Psoas muscle (tissue), 8 donors: ENCODE data around the gene ARHGAP10. TPM values are rescaled to one million over a fixed set of nuclear protein-coding genes. Genes with fewer than 3 reads are reported as not detected.

Experiments used
- ATAC-seq, 4 donors: fragments of 200-7000 bp; cut with Tn5 transposase; one replicate each; pipeline ENCODE4 v1.9.1; 2020; ENCODE audit warnings: moderate library complexity in 3 of 4, mild to moderate bottlenecking in 2 of 4
- DNase-seq, 2 donors: peaks; one replicate each; pipeline ENCODE4 v3.0.0-alpha.2; 2020
- H3K27ac ChIP-seq: fragments of 200-600 bp; one replicate; pipeline ENCODE4 v1.8.0; 2022
- H3K27me3 ChIP-seq, 3 donors: fragments of 200-600 bp in 1 of 3; one replicate each; pipeline versions ENCODE4 v1.6.1 to v1.8.0; 2013 to 2022; ENCODE audit warnings: low read length in 2 of 3, mild to moderate bottlenecking in 2 of 3, moderate library complexity in 1 of 3; ENCODE audit not compliant: insufficient read depth in 3 of 3
- H3K36me3 ChIP-seq, 2 donors: fragments of 200-600 bp in 1 of 2; one replicate each; pipeline versions ENCODE4 v1.6.1 to v1.8.0; 2013 to 2022; ENCODE audit warnings: low read depth in 1 of 2, mild to moderate bottlenecking in 1 of 2, moderate library complexity in 1 of 2; ENCODE audit not compliant: insufficient read depth in 1 of 2
- H3K4me1 ChIP-seq: fragments of 200-600 bp; one replicate; pipeline ENCODE4 v1.8.0; 2022
- H3K4me3 ChIP-seq: fragments of 200-600 bp; one replicate; pipeline ENCODE4 v1.8.0; 2022; ENCODE audit warnings: mild to moderate bottlenecking
- H3K9me3 ChIP-seq: fragments of 200-600 bp; one replicate; pipeline ENCODE4 v1.8.0; 2022
- CTCF ChIP-seq: fragments of 200-600 bp; IDR thresholded peaks from one replicate; pipeline ENCODE4 v1.8.0; 2022; ENCODE audit warnings: antibody characterized with exemption
- WGBS, 3 donors: extraction: QIAGEN DNeasy Blood & Tissue Kit; methylation state at CpG; one replicate each; pipeline versions ENCODE4 v1.1.6 to v1.1.7; 2013; 5-methylcytosine and 5-hydroxymethylcytosine counted together
- intact Hi-C, 2 donors: fragments of 100-400 bp; cut with DNase I; formaldehyde crosslinking; loops; one replicate each; pipeline versions ENCODE4 v1.11.0 to v1.14.2; 2022
- polyA plus RNA-seq, 3 donors: library from polyadenylated mRNA; stranded (reverse); fragments of 200-250 nt; gene quantifications; one replicate each; pipeline ENCODE4 v1.2.3, GENCODE V29; 2013
- total RNA-seq, 4 donors: library from RNA; stranded (reverse); fragmentation: NEBNext Ultra II Directional in 2 of 4; extraction: Animal tissue kit (Norgen Biotek cat#: 25700) in 2 of 4; gene quantifications; one replicate each; pipeline versions ENCODE4 v1.2.1 to v1.2.4, GENCODE V29; 2021 to 2023
- donor health status: healthy with polysubstance abuse.
- donor health status: DM: no; HTN: no; CAD: no; lungs with moderate emphysema.
- donor health status: Bipolar disorder and iron deficiency.
- donor health status: healthy.
- donor health status: DM: yes; HTN: yes; CAD: no.
- donor health status: DM: no; HTN: no; CAD: no.
- donor health status: DM: no; HTN: no; CAD: no.
- donor health status: DM: yes; HTN: yes; CAD: no.

Gene ARHGAP10
- total and polyA plus RNA-seq, 7 donors: 28.8 to 43.5 (median 34.0) TPM

GRCh38 chr4:148116969-148117368 is 385.1 kb downstream of the ARHGAP10 start:
- H3K27ac ChIP-seq: no peak overlapping the region
- 71 to 79% (median 75%) methylated on average over 4 of the region's 4 CpGs for WGBS, 3 donors
- TF ChIP-seq CTCF: no peak
- H3K9me3 ChIP-seq: no peaks in the 10 kb centered on the region
- H3K36me3 ChIP-seq: peaks cover 0 to 29% of the 10 kb centered on the region in 2 donors
- intact Hi-C loops: no loop called here
- no peaks in the 10 kb centered on the region for H3K27me3 ChIP-seq
- ATAC-seq: no peak
- no peak for DNase-seq
- peaks cover 6% of the 10 kb centered on the region for H3K4me1 ChIP-seq
- no peak overlapping the region for H3K4me3 ChIP-seq

GRCh38 chr4:148118179-148118578 is 386.3 kb downstream of the ARHGAP10 start:
- H3K36me3 ChIP-seq: peaks cover 0 to 22% of the 10 kb centered on the region in 2 donors
- DNase-seq (no peak), ATAC-seq (peak; percentile 60 to 76 (median 68))
- H3K27ac ChIP-seq: peak overlapping the region; percentile 66
- intact Hi-C loops: no loop called here
- H3K4me1 ChIP-seq: peaks cover 6% of the 10 kb centered on the region
- H3K9me3 ChIP-seq: peaks cover 8% of the 10 kb centered on the region
- no peaks in the 10 kb centered on the region for H3K27me3 ChIP-seq
- H3K4me3 ChIP-seq: no peak overlapping the region
- no peak for TF ChIP-seq CTCF
- WGBS, 3 donors: 33 to 57% (median 39%) methylated on average over 4 of the region's 4 CpGs

DNA sequence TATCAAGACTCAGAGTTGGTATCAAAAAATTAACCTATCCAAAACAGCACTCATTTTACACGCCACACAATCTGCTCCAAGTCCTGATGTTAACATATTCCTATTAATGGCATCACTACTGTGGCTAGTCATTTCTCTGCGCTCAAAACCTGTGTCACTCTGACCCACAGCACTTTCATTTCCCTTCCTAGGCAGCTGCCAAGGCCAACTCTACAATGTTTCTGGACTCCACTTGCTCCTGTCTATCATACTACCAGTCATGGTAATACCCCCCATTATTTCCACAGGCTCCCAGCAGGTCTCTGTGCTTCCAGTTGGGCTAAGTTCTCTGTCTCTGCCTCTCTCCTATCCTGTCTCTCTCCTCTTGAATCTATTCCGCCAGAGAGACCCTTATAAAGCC is 386.7 kb downstream of the ARHGAP10 start:
- DNase-seq (no peak), ATAC-seq (peak; percentile 85 to 93 (median 90))
- peaks cover 6% of the 10 kb centered on the region for H3K4me1 ChIP-seq
- TF ChIP-seq CTCF: no peak
- 38 to 60% (median 38%) methylated on average over 3 of the region's 3 CpGs for WGBS, 3 donors
- H3K4me3 ChIP-seq: no peak overlapping the region
- H3K36me3 ChIP-seq: peaks cover 0 to 17% of the 10 kb centered on the region in 2 donors
- peaks cover 12% of the 10 kb centered on the region for H3K9me3 ChIP-seq
- H3K27ac ChIP-seq: peak overlapping the region; percentile 66
- no peaks in the 10 kb centered on the region for H3K27me3 ChIP-seq
- intact Hi-C loops: no loop called here

GRCh38 chr4:148120216-148120615 is 388.3 kb downstream of the ARHGAP10 start:
- DNase-seq (no peak), ATAC-seq (no peak)
- WGBS, 3 donors: 74 to 86% (median 76%) methylated on average over 3 of the region's 3 CpGs
- Histone ChIP-seq H3K27me3 (no peaks in the 10 kb centered on the region), H3K4me3 (no peak overlapping the region), H3K4me1 (peaks cover 6% of the 10 kb centered on the region), H3K27ac (no peak overlapping the region), H3K9me3 (peaks cover 24% of the 10 kb centered on the region), H3K36me3 (peaks cover 0 to 9% of the 10 kb centered on the region in 2 donors)
- intact Hi-C loops: no loop called here
- no peak for TF ChIP-seq CTCF

Other genes with a start within 250 kb of the ARHGAP10 start
- 10 to 100 TPM; 16.7 to 23.9 (median 20.0) TPM for gene TMEM184C, start 114.7 kb upstream of the ARHGAP10 start, total RNA-seq
- gene TMEM184C, start 114.7 kb upstream of the ARHGAP10 start, polyA plus RNA-seq: 10 to 100 TPM; 12.3 to 40.4 (median 15.7) TPM
- gene PRMT9, start 47.9 kb upstream of the ARHGAP10 start, total RNA-seq: 1 to 10 TPM; 3.0 to 5.8 (median 5.0) TPM
- gene PRMT9, start 47.9 kb upstream of the ARHGAP10 start, polyA plus RNA-seq: 1 to 10 TPM; 1.8 to 4.3 (median 2.9) TPM